Forelimb muscle (tissue), 1 donor: ENCODE measurements around the gene HRH4. TPM values are rescaled to one million over a fixed set of nuclear protein-coding genes. Genes with fewer than 3 reads are reported as not detected.
A peak's percentile ranks its signal among the peaks of the same experiment; 100 is the strongest.

ENCODE experiments used
- DNase-seq: peaks from one replicate; pipeline ENCODE4 v3.0.0-alpha.2; 2013; ENCODE audit warnings: low read depth
- polyA plus RNA-seq: library from polyadenylated mRNA; unstranded; fragments of 120-200 nt; gene quantifications from one replicate; pipeline ENCODE4 v1.2.1, GENCODE V29; 2013; ENCODE audit not compliant: insufficient read length

The HRH4 gene
- polyA plus RNA-seq = 0.08 TPM

- no peak for DNase-seq
Measured at GRCh38 chr18:24460388-24460787, at the start of gene HRH4. TSS of gene HRH4 (plus strand) at chr18:24460637. CDS start at chr18:24460729, 92 bp downstream.

GRCh38 chr18:24413148-24413547 lies 47.3 kb upstream of the HRH4 start:
- no peak for DNase-seq

- no peak for DNase-seq
Measured at GRCh38 chr18:24414349-24415003, 46.0 kb upstream of the HRH4 start.

- DNase-seq = no peak
Measured at GRCh38 chr18:24417480-24417879, 43.0 kb upstream of the HRH4 start.

GRCh38 chr18:24420551-24420950 lies 39.9 kb upstream of the HRH4 start:
- DNase-seq = no peak

GRCh38 chr18:24421831-24422230 lies 38.6 kb upstream of the HRH4 start:
- DNase-seq = no peak

- no peak for DNase-seq
Measured at GRCh38 chr18:24426073-24426397, 34.4 kb upstream of the HRH4 start.

- peak; percentile 40 for DNase-seq
Measured at GRCh38 chr18:24426398-24427294, 33.8 kb upstream of the HRH4 start, which contains the start of gene IMPACT. TSS of gene IMPACT (plus strand) at chr18:24426670. CDS start at chr18:24426757, 87 bp downstream.

GRCh38 chr18:24427484-24427883 lies 33.0 kb upstream of the HRH4 start:
- DNase-seq = no peak

GRCh38 chr18:24428709-24429108 lies 31.7 kb upstream of the HRH4 start:
- DNase-seq = no peak

GRCh38 chr18:24429188-24429587 lies 31.2 kb upstream of the HRH4 start:
- DNase-seq = no peak

- no peak for DNase-seq
Measured at GRCh38 chr18:24432618-24433017, 27.8 kb upstream of the HRH4 start.

GRCh38 chr18:24436939-24437338 lies 23.5 kb upstream of the HRH4 start:
- DNase-seq = no peak

- DNase-seq = no peak
Measured at GRCh38 chr18:24443870-24444269, 16.6 kb upstream of the HRH4 start.

- no peak for DNase-seq
Measured at GRCh38 chr18:24446453-24446852, 14.0 kb upstream of the HRH4 start.

GRCh38 chr18:24446953-24447538 lies 13.4 kb upstream of the HRH4 start:
- no peak for DNase-seq

- DNase-seq = no peak
Measured at GRCh38 chr18:24447961-24448360, 12.5 kb upstream of the HRH4 start.

- DNase-seq = no peak
Measured at GRCh38 chr18:24456549-24456948, 3.9 kb upstream of the HRH4 start.

- no peak for DNase-seq
Measured at GRCh38 chr18:24459772-24460171, 665 bp upstream of the HRH4 start.

- DNase-seq = no peak
Measured at GRCh38 chr18:24461996-24462395, 1.6 kb downstream of the HRH4 start.

- DNase-seq = no peak
Measured at GRCh38 chr18:24462838-24463775, 2.7 kb downstream of the HRH4 start.

GRCh38 chr18:24465486-24465885 lies 5.0 kb downstream of the HRH4 start:
- DNase-seq = no peak
